H9 (cell line): ENCODE data around the gene DVL3. TPM values are rescaled to one million over a fixed set of nuclear protein-coding genes. Genes with fewer than 3 reads are reported as not detected.

Experiments
- DNase-seq: peaks from one replicate; pipeline ENCODE4 v3.0.0-alpha.2; 2017
- H2AFZ ChIP-seq: one replicate; pipeline ENCODE4 v1.6.1; 2013; ENCODE audit warnings: mild to moderate bottlenecking, low read length, control low read depth, moderate library complexity
- H2AK5ac ChIP-seq: 2 replicates; pipeline ENCODE4 v1.6.1; 2013; ENCODE audit warnings: low read length, control low read depth, mixed read lengths; ENCODE audit not compliant: insufficient read length
- H2BK120ac ChIP-seq: one replicate; pipeline ENCODE4 v1.6.1; 2013; ENCODE audit warnings: low read depth, mild to moderate bottlenecking, low read length, control low read depth, inconsistent platforms; ENCODE audit not compliant: poor library complexity, severe bottlenecking
- H2BK12ac ChIP-seq: 2 replicates; pipeline ENCODE4 v1.6.1; 2013; ENCODE audit warnings: low read length, control low read depth, mixed read lengths, low read depth; ENCODE audit not compliant: insufficient read length
- H2BK15ac ChIP-seq: 2 replicates; pipeline ENCODE4 v1.6.1; 2013; ENCODE audit warnings: low read depth, low read length, control low read depth
- H2BK20ac ChIP-seq: one replicate; pipeline ENCODE4 v1.6.1; 2013; ENCODE audit warnings: low read depth, mild to moderate bottlenecking, low read length, control low read depth, inconsistent platforms; ENCODE audit not compliant: poor library complexity, severe bottlenecking
- H2BK5ac ChIP-seq: 2 replicates; pipeline ENCODE4 v1.6.1; 2013; ENCODE audit warnings: low read length, control low read depth, mixed read lengths; ENCODE audit not compliant: insufficient read length
- H3K14ac ChIP-seq: 2 replicates; pipeline ENCODE4 v1.6.1; 2013; ENCODE audit warnings: low read length, control low read depth; ENCODE audit not compliant: insufficient read depth
- H3K18ac ChIP-seq: 2 replicates; pipeline ENCODE4 v1.6.1; 2013; ENCODE audit warnings: low read depth, mild to moderate bottlenecking, mixed read lengths, low read length, control low read depth; ENCODE audit not compliant: insufficient read length
- H3K23ac ChIP-seq: 2 replicates; pipeline ENCODE4 v1.6.1; 2013; ENCODE audit warnings: low read length, control low read depth, mixed read lengths, low read depth; ENCODE audit not compliant: insufficient read length
- H3K23me2 ChIP-seq: 2 replicates; pipeline ENCODE4 v1.6.1; 2013; ENCODE audit warnings: low read depth, mild to moderate bottlenecking, mixed read lengths, low read length, control low read depth; ENCODE audit not compliant: insufficient read length, poor library complexity, severe bottlenecking
- H3K27ac ChIP-seq: 2 replicates; pipeline ENCODE4 v1.5.1; 2013; ENCODE audit warnings: low read length, control low read depth, mixed read lengths, low read depth; ENCODE audit not compliant: insufficient read length
- H3K27me3 ChIP-seq: 2 replicates; pipeline ENCODE4 v1.6.1; 2013; ENCODE audit warnings: low read length, control low read depth, inconsistent platforms; ENCODE audit not compliant: insufficient read depth
- H3K4ac ChIP-seq: 2 replicates; pipeline ENCODE4 v1.6.1; 2013; ENCODE audit warnings: low read depth, mild to moderate bottlenecking, control low read depth, inconsistent platforms, low read length, moderate library complexity
- H3K4me1 ChIP-seq: 2 replicates; pipeline ENCODE4 v1.6.1; 2013; ENCODE audit warnings: low read length, control low read depth, inconsistent platforms; ENCODE audit not compliant: insufficient read depth
- H3K4me2 ChIP-seq: 2 replicates; pipeline ENCODE4 v1.6.1; 2013; ENCODE audit warnings: low read length, control low read depth, mixed read lengths; ENCODE audit not compliant: insufficient read length, insufficient read depth
- H3K56ac ChIP-seq: 2 replicates; pipeline ENCODE4 v1.6.1; 2013; ENCODE audit warnings: low read depth, mild to moderate bottlenecking, mixed read lengths, low read length, control low read depth; ENCODE audit not compliant: insufficient read length
- H3K79me1 ChIP-seq: 2 replicates; pipeline ENCODE4 v1.6.1; 2013; ENCODE audit warnings: low read depth, mild to moderate bottlenecking, moderate library complexity, low read length, control low read depth, inconsistent platforms; ENCODE audit not compliant: insufficient read depth, poor library complexity, severe bottlenecking
- H3K79me2 ChIP-seq: 2 replicates; pipeline ENCODE4 v1.6.1; 2013; ENCODE audit warnings: low read length, control low read depth, inconsistent platforms; ENCODE audit not compliant: insufficient read depth
- H3K9ac ChIP-seq: 2 replicates; pipeline ENCODE4 v1.6.1; 2013; ENCODE audit warnings: low read length, control low read depth, mixed read lengths; ENCODE audit not compliant: insufficient read length; ENCODE audit errors: extremely low read depth
- H3K9me3 ChIP-seq: one replicate; pipeline ENCODE4 v1.6.1; 2013; ENCODE audit warnings: low read depth, low read length, inconsistent platforms; ENCODE audit not compliant: control insufficient read depth
- H3T11ph ChIP-seq: one replicate; pipeline ENCODE4 v1.6.1; 2013; ENCODE audit warnings: mild to moderate bottlenecking, low read length, control low read depth, inconsistent platforms
- H4K20me1 ChIP-seq: one replicate; pipeline ENCODE4 v1.6.1; 2013; ENCODE audit not compliant: control insufficient read depth, insufficient read length, insufficient read depth
- H4K5ac ChIP-seq: 2 replicates; pipeline ENCODE4 v1.6.1; 2013; ENCODE audit warnings: low read depth, mild to moderate bottlenecking, mixed read lengths, low read length, control low read depth; ENCODE audit not compliant: insufficient read length
- H4K8ac ChIP-seq: replicated peaks from 2 replicates; pipeline ENCODE4 v1.6.1; 2013; ENCODE audit warnings: low read length, control low read depth, mixed read lengths, low read depth; ENCODE audit not compliant: insufficient read length
- H4K91ac ChIP-seq: 2 replicates; pipeline ENCODE4 v1.6.1; 2013; ENCODE audit warnings: low read depth, mild to moderate bottlenecking, moderate library complexity, mixed read lengths, low read length, control low read depth; ENCODE audit not compliant: insufficient read length
- H3K27ac Mint-ChIP-seq, 3 experiments: 2 replicates in 2 of 3; 3 replicates in 1 of 3; pipeline ENCODE4 v1.8.0; 2020 to 2021; ENCODE audit warnings: mixed read lengths in 3 of 3, mild to moderate bottlenecking in 1 of 3, moderate library complexity in 1 of 3
- H3K27me3 Mint-ChIP-seq: 2 replicates; pipeline ENCODE4 v1.8.0; 2021; ENCODE audit warnings: low read depth, mild to moderate bottlenecking, moderate library complexity, mixed read lengths
- H3K36me3 Mint-ChIP-seq, 3 experiments: 2 replicates in 2 of 3; 3 replicates in 1 of 3; pipeline ENCODE4 v1.8.0; 2020 to 2021; ENCODE audit warnings: low read depth in 3 of 3, mixed read lengths in 3 of 3; ENCODE audit not compliant: insufficient read depth in 1 of 3
- H3K4me1 Mint-ChIP-seq, 2 experiments: 2 replicates each; pipeline ENCODE4 v1.8.0; 2020; ENCODE audit warnings: mixed read lengths in 2 of 2
- H3K4me3 Mint-ChIP-seq, 2 experiments: 2 replicates in 1 of 2; 3 replicates in 1 of 2; pipeline ENCODE4 v1.8.0; 2020 to 2021; ENCODE audit warnings: mild to moderate bottlenecking in 2 of 2, mixed read lengths in 2 of 2, moderate library complexity in 1 of 2
- H3K9me3 Mint-ChIP-seq, 2 experiments: 2 replicates in 1 of 2; 3 replicates in 1 of 2; pipeline ENCODE4 v1.8.0; 2020; ENCODE audit warnings: mild to moderate bottlenecking in 2 of 2, mixed read lengths in 2 of 2, moderate library complexity in 1 of 2
- CTCF ChIP-seq: fragments of 200-600 bp; sonication (generic); conservative IDR thresholded peaks from 3 replicates; pipeline ENCODE4 v1.8.0; 2021; ENCODE audit warnings: antibody characterized with exemption, mild to moderate bottlenecking
- WGBS: extraction: QIAGEN DNeasy Blood & Tissue Kit; methylation state at CpG from one replicate; pipeline ENCODE4 v1.1.7; 2013; ENCODE audit warnings: missing lambda C conversion rate, low lambda C conversion rate, mixed read lengths; ENCODE audit not compliant: insufficient read length; ENCODE audit errors: extremely low coverage; 5-methylcytosine and 5-hydroxymethylcytosine counted together
- total RNA-seq: library from RNA; stranded (reverse); gene quantifications from 2 replicates; pipeline ENCODE4 v1.2.1, GENCODE V29; 2021

The DVL3 gene
- total RNA-seq, 1 experiment from 2014 or later, result 64.7 TPM

GRCh38 chr3:184171562-184171961 lies 16.4 kb downstream of the DVL3 start:
- H2BK20ac ChIP-seq, result no peak overlapping the region
- H3K4me1 ChIP-seq, result no peaks in the 10 kb centered on the region
- Mint-ChIP-seq H3K27me3 (no peaks in the 10 kb centered on the region), H3K27ac (peak overlapping the region; percentile 23 to 91 (median 69); a peak in 3 of 7 replicates), H3K9me3 (no peaks in the 10 kb centered on the region), H3K36me3 (peaks cover 24 to 56% (median 49%) of the 10 kb centered on the region in 3 experiments), H3K4me3 (no peak overlapping the region; a peak in 1 of 5 replicates), H3K4me1 (peaks cover 14 to 16% of the 10 kb centered on the region in 2 experiments)
- H3K14ac ChIP-seq, result no peak overlapping the region
- H3K4me2 ChIP-seq, result no peak overlapping the region
- H3K79me2 ChIP-seq, result peaks cover 5% of the 10 kb centered on the region; the same call in 1 of the 2 replicates
- no peak overlapping the region for H2AFZ ChIP-seq
- no peak overlapping the region for H3T11ph ChIP-seq
- H4K20me1 ChIP-seq, result no peaks in the 10 kb centered on the region
- no peak overlapping the region for H2BK5ac ChIP-seq
- no peak overlapping the region for H3K4ac ChIP-seq
- H2AK5ac ChIP-seq, result no peak overlapping the region
- H3K18ac ChIP-seq, result no peak overlapping the region
- H3K23ac ChIP-seq, result no peak overlapping the region
- H4K5ac ChIP-seq, result no peak overlapping the region
- no peak overlapping the region for H4K91ac ChIP-seq
- peaks cover 14% of the 10 kb centered on the region for H3K23me2 ChIP-seq
- no peak overlapping the region for H2BK120ac ChIP-seq
- no CpG with 5 or more reads among the region's 9 CpGs for WGBS
- H3K27ac ChIP-seq, result no peak overlapping the region
- H3K9ac ChIP-seq, result no peak overlapping the region
- no peaks in the 10 kb centered on the region for H3K27me3 ChIP-seq
- no peak for DNase-seq
- H2BK15ac ChIP-seq, result no peak overlapping the region
- no peak for TF ChIP-seq CTCF
- H3K9me3 ChIP-seq, result no peaks in the 10 kb centered on the region
- no peak overlapping the region for H2BK12ac ChIP-seq
- H3K56ac ChIP-seq, result no peak overlapping the region
- no peak overlapping the region for H4K8ac ChIP-seq
- no peaks in the 10 kb centered on the region for H3K79me1 ChIP-seq
